ENCODE measurements around the gene TEX22. TPM values are rescaled to one million over a fixed set of nuclear protein-coding genes. Genes with fewer than 3 reads are reported as not detected.

The TEX22 gene
- total RNA-seq, result under 0.01 and 0.09 TPM in 2 replicates

GRCh38 chr14:105398044-105398725, at the start of gene TEX22:
Gene TEX22, plus strand, starts transcription at chr14:105398538. Its CDS starts 803 bp downstream, at chr14:105399341.

DNA sequence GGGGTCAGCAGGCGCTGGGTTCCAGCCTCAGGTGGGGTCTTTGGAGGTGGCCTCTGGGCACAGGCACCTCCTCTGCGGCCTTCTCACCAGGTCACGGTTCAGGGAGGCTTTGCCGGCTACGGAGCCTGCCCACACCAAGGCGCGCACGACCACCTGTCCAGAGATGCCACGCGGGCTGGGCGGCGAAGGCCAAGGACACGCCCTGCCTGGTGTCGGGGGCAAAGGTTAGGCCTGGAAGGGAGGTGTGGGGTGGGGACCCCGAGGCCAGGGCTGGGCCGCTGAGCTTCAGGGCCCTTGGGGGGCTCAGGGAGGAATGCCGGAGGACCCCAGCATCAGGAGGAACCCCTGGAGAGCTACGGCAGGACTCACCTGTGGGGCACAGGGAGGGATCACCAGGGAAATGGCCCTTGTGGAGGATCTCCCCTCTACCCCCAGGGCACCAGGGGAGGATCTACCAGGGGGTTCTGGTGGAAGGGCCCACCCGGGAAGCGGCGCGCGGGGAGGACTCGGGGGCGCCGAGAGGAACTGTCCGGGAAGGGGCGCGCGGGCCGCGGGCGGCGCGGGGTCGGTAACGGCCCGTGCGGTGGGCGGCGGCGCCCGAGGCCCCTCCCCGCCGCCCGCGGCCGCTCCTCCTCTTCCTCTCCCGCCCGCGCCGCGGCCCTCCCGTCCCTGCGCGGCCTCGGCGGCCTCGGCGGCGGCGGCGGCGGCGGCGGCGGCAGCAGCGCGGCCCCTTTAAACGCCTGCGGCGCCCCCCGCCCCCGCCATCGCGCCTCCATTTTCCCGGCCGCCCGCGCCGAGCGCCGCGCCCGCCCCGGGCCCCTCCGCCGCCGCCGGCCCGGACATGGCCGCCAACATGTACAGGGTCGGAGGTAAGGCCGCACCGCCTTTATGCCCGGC, 21.1 kb downstream of the TEX22 start, which contains the start of gene MTA1:
Gene MTA1, plus strand, starts transcription at position 633 of the 897 bp plus-strand sequence. Its CDS starts 209 bp downstream, at position 842.

Other genes with a start within 250 kb of the TEX22 start
- 26.6 and 37.9 TPM in 2 replicates for gene JAG2, start 229.8 kb upstream of the TEX22 start, total RNA-seq
- 78.3 and 80.1 TPM in 2 replicates for gene NUDT14, start 217.2 kb upstream of the TEX22 start, total RNA-seq
- gene BTBD6, start 150.0 kb upstream of the TEX22 start, total RNA-seq, result 36.4 and 45.5 TPM in 2 replicates
- gene BRF1, start 97.5 kb upstream of the TEX22 start, total RNA-seq, result 24.4 and 28.6 TPM in 2 replicates
- gene PACS2, start 83.8 kb upstream of the TEX22 start, total RNA-seq, result 37.6 and 37.7 TPM in 2 replicates
- 19.9 and 26.9 TPM in 2 replicates for gene MTA1, start 21.3 kb downstream of the TEX22 start, total RNA-seq
- gene CRIP2, start 76.3 kb downstream of the TEX22 start, total RNA-seq, result 115 and 150 TPM in 2 replicates
- 0.54 and 0.86 TPM in 2 replicates for gene CRIP1, start 88.3 kb downstream of the TEX22 start, total RNA-seq
- gene TEDC1, start 92.7 kb downstream of the TEX22 start, total RNA-seq, result 3.1 and 4.1 TPM in 2 replicates
- 4.4 and 5.9 TPM in 2 replicates for gene TMEM121, start 128.0 kb downstream of the TEX22 start, total RNA-seq

All from dermis lymphatic vessel endothelial cell (primary cell).